Measurements from ENCODE around the gene VAC14.
A peak's percentile ranks its signal among the peaks of the same experiment; 100 is the strongest.
"Not testable (repeated sequence)": the region's sequence is repeated elsewhere in the genome, so short reads cannot be mapped to it uniquely, and the experiment has no call there.

The VAC14 gene

DNA sequence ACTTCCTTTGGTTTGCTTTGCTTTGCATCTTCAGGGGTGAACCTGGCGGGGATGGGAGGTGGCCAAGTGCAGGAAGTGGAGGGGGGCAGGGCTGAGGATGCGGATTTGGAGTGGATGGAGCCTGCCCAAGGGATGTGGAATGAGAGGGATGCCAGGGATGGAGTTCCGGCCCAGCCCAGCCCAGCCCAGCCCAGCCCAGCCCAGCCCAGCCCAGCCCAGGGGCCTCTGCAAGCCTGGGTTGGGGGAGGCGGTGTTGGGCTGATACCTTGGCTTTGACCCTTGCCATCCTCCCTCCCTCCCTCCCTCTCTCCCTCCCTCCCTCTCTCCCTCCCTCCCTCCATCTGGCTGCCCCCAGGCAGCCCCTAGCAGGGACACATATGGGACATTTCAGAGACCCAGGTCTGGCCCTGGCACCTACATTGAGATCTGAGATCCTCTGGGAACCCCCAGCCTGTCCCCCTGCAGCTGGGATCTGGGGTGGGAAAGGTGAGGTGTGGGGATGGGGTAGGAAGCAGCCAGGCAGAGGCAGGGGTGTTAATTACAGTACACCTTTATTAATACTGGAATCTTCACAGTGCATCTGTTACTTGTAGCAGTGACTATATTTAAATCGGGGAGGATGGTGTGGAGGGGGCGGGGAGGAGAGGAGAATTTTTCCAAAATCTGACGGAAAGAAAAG is 140.1 kb downstream of the VAC14 start:
- DNase-seq, result no peak

DNA sequence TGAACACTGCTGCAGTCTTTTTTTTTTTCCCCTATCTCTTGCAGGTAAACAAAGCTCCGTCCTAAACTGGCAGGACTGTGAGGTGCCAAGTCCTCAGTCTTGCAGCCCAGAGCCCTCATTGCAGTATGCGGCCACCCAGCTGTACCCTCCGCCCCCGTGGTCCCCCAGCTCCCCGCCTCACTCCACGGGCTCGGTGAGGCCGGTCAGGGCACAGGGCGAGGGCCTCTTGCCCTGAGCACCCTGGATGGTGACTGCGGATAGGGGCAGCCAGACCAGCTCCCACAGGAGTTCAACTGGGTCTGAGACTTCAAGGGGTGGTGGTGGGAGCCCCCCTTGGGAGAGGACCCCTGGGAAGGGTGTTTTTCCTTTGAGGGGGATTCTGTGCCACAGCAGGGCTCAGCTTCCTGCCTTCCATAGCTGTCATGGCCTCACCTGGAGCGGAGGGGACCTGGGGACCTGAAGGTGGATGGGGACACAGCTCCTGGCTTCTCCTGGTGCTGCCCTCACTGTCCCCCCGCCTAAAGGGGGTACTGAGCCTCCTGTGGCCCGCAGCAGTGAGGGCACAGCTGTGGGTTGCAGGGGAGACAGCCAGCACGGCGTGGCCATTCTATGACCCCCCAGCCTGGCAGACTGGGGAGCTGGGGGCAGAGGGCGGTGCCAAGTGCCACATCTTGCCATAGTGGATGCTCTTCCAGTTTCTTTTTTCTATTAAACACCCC is 140.8 kb downstream of the VAC14 start:
- no peak for DNase-seq

DNA sequence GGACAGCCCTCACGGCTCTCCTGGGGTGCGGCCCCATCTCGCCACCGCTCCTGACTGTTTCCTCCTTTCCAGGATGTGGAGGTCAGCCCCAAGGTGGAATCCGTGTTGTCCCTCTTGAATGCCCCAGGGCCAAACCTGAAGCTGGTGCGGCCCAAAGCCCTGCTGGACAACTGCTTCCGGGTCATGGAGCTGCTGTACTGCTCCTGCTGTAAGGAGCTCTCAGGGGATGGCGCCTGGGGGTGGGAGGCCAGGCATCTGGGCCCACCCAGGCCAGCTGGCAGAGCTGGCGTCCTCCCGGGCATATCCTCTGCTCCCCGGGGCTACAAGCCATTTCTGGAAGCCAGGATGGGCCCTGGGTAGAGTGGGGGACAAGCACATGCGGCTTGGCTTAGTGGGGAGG is 141.4 kb downstream of the VAC14 start:
- DNase-seq, result no peak

DNA sequence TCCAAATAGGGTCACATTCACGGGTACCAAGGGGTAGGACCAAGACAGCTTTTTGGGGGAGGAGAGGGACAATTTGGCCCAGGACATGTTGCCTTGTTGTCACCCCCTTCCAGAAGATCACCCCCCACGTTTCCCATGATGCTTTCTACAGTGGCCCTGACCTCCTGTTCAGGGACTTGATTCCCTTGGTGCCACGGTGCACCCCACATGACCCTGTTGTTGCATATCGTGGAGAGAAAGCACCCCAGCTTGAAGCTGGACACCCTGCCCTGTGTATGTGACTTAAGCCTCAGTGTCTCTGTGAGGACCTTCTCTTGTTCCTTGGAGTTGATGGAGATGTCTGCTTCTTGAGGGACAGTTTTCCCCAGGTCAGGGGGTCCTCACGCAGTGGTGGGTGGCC is 142.0 kb downstream of the VAC14 start:
- no peak for DNase-seq

DNA sequence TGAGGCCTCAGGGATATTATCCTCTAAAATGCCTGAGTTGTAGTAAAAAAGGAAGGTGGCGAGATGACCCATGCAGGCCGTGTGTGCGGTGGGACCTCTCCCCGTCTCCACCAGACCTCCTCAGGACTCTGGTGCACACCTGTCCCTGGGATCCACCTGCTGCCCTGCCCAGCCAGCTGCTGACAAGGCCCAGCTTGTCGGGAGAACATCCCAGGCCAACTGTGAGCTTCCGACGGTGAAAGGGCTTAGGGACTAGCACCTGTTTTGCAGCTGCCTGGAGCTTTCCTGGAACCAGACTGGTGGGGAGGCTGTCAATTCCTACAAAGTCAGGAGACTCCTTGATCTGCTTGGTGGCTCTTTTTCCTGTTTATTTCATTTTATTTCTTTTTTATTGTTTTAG is 143.0 kb downstream of the VAC14 start:
- DNase-seq, result no peak

DNA sequence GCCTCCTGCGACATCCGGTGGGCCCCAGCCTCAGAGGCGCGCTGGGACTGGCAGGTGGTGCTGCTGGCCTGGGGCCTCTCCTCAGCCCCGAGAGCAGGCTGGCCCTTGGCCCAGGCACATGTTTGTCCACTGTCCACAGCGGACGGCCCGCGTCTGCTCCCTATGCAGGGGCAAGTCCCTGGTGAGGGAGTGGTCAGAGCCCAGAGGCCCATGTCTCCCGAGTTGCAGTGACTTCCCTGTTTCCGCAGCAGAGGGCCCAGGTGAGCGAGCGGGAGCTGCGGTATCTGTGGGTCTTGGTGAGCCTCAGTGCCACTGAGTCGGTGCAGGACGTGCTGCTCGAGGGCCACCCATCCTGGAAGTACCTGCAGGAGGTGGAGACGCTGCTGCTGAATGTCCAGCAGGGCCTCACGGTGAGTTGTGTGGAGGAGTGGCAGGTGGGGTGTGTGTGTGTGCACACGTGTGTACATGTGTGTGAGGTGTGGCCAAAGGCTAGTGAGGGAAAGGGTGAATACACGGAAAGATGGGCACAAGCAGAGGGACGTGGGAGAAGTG is 144.2 kb downstream of the VAC14 start:
- no peak for DNase-seq

DNA sequence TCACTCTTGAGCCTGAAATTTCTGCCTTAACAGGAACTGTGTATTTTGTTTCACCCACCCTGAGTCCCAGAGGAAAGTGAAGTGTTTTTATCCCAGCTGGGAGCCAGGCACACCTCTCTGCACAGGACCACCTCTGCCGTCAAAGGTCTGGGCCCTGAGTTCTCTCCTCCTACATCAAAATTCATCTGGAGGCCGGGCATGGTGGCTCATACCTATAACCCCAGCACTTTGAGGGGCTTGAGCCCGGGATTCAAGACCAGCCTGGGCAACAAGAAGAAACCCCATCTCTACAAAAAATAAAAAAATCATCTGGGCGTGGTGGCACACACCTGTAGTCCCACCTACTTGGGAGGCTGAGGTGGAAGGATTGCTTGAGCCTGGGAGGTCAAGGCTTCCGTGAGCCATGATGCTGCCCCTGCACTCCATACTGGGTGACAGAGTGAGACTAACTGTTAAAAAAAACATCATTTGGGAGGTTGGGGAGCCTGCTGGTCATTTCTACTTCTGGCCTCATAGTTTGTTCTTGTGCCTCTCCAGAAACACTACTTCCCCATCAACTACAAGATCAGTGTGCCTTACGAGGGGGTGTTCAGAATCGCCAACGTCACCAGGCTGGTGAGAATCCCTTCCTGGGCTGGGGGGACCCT is 144.8 kb downstream of the VAC14 start:
- no peak for DNase-seq

DNA sequence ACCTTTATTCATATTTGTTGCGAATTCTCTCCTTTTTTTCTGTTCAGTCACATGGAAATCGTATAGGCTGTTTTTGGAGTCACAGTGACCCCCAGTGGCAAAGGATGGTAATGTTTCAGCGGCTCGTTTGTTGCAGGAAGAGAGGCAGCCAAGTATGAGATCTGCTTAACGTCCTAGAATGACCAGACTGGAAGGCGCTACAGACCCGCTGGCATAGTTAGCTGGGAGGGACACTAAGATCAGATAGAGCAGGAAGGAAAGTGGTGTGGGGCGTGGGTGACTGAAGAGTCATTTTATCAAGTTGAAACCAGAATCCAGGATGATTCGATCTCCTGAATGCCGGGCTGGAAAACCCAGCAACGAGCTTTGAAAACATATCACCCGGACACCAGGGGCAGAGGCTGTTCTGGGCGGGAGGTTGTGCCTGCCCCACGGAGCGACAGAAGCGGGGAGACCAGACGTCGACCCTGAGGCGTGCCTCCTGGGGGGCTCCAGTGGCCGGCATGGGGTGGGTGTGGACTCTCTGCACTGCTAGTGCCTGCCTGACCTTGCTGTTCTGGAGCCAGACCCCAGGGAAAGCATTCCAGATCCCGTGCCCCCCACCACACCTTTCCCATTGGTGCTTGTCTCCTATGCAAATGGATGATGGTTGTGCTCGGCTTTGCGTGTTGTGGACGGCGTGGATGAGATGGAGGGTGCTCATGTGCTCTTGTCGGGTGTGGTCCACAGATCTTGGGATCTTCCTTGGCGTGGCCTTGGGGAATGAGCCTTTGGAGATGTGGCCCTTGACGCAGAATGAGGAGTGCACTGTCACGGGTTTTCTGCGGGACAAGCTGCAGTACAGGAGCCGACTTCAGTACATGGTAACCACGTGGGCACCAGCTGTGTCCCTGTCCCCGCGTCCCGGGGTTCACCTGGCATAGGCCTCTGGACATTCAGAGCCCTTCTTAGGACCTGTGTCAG is 146.9 kb downstream of the VAC14 start:
- DNase-seq, result peak; percentile 64

DNA sequence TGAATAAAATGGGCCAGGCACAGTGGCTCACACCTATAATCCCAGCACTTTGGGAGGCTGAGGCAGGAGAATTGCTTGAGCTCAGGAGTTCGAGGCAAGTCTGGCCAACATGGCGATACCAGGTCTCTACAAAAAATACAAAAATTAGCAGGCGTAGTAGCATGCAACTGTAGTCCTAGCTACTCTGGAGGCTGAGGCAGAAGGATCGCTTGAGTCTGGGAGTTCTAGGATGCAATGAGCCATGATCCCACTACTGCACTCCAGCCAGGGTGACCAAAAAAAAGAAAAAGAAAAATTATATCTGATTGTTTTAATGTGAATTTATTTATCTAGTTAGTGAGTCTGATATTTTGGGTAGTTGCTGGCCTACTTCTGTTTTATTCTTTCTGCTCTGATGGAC is 147.6 kb downstream of the VAC14 start:
- no peak for DNase-seq

DNA sequence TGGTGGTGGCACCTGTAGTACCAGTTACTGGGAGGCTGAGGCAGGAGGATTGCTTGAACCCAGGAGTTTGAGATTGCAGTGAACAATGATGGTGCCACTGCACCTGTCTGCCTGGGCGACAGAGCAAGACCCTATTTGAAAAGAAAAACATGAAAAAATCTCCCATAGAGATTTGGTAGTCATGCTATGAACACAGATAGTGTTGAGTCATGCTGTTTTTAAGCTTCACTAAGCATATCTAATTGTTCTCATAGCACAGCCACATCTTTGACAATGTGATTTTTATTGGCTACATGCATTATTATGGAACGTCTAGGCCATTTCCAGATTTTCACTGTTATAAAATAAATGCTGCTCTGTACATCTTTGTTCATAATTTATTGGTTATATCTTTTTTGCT is 148.6 kb downstream of the VAC14 start:
- DNase-seq, result no peak

DNA sequence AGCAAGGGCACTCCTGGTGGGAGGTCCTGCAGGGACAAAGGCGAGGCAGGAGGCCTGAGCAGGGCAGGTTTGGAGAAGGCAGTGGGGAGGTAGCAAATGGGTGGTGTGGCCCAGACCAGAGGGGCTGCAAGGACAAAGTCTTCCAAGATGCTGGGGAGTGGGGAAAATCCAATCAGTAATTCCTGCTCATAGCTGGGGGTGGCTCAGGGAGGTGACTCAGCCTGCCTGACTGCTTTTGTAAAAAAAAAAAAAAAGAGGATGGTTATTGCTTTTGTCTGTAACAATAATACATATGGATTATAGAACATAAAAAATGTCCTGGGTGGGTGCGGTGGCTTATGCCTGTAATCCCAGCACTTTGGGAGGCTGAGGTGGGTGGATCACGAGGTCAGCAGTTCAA is 149.4 kb downstream of the VAC14 start:
- no peak for DNase-seq

DNA sequence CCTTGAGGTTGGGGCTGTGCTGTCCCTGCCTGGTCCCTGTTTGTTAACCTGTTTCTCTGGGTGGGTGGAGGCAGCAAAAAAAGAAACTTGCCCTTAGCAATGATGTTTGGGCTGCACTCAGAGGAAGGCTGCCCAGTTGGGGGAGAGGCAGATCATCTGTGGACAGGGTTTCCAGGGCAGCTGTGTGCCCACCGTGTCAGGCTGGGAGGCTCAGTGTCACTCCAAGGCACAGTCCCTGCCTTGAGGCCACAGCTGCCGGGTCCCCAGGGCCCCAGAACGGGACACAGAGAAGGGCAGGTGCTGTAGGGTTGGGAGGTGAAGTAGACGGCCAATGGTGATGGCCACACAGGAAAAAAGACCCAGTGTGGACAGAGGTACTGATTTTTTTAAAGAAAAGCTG is 150.7 kb downstream of the VAC14 start:
- DNase-seq, result no peak

DNA sequence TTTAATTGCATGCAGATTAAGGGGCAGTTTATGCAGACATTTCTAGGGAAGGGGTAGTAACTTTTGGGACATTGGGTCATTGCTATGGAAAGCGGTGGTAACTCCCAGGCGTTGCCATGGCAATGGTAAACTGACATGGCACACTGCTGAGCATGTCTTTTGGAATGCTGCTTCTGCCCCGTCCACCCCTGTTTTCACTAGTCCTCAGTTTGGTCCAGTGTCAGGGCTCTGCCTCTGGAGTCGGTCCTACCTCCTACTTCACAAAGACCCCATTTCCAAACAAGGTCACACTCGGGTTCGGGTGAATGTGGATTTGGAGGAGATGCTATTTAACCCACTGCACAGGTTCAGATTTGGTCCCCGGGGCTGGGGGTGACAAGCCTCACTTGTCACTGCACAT is 151.7 kb downstream of the VAC14 start:
- no peak for DNase-seq

DNA sequence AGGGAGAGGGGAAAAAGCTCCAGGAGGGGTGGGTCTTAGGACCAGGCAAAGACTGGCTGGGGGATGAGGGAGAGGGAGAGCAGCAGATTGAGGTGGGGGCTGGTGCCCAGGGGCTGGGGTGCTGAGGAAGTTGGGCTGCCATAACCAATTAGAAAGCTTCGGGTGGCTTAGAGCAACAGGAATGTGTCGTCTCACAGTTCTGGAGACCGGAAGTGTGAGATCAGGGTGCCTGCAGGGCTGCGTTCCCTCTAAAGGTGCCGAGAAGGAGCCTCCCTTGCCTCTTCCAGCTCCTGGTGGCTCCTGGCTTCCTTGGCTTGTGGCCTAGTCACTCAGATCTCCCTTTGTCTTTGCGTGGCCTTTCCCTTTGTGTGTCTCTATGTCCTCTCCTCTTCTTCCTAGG is 152.4 kb downstream of the VAC14 start:
- DNase-seq, result no peak

DNA sequence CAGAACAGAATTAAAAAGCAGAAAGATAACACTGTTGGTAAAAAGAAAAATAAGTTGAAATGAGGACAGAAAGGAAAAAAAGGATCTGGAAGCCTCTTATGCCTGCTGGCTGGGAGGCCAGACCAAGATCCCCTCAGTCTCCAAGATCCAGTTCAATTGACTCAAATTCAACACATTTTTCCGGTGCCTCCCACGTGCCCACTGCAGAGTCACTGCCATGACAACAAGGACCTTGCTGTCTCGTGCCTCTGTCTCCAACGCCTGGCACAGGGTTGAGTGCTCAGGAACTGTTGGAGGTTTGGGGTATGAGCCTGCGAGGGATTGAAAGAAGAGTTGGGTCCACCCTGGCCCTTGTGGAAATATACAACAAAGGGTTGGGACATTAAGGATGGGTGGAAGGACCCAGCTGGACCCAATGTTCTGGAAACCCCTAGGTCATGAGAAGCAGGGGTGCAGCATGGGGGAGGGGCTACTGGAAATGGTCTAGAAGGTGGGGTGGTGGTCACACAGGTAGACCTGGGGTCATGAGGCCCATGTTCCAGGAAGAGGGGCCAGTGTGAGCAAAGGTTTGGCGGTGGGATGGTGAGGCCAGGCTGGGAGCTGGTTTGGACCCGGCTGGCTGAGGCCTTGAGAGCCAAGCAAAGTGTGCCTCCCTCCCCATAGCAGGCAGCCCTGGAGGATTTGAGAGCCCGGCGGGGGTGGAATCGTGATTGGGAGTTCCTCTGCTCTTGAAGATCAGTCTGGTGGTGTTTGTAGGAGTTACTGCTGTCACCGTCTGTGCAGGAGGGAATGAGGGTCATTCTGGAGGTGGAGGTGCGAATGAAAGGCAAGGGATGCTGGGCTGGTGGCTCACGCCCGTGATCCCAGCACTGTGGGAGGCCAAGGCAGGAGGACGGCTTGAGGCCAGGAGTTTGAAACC is 153.3 kb downstream of the VAC14 start:
- no peak for DNase-seq

DNA sequence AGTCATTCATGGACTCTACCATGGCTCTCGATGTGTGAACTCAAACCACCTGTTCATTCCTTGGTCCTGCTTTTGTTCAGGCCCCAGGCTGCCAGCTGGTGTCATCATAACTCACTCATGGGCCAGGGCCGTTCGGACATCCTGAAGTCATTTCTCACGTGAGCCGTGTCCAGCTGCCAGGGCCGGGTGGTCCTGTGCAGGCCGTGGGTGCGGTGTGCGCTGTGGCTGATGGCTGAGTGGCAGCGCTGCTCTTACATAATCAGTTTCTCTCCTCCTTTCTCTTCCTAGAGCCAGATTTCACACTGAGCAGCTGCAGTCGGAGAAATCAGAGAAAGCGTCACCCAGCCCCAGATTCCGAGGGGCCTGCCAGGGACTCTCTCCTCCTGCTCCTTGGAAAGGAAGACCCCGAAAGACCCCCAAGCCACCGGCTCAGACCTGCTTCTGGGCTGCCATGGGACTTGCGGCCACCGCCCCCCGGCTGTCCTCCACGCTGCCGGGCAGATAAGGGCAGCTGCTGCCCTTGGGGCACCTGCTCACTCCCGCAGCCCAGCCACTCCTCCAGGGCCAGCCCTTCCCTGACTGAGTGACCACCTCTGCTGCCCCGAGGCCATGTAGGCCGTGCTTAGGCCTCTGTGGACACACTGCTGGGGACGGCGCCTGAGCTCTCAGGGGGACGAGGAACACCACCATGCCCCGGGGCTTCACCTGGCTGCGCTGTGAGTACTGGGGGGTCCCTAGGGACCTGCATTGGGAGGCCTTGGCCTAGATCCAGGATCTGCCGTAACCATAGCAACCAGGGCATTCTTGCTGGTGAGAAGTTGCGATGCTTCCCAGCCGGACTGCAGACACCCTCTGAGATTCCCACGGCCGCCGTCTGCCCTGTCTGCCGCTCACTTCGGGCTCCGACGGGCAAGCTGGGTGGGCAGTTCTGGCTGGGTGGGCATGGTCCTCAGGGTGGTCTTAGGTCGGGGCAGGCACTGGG is 154.4 kb downstream of the VAC14 start, which contains the start of gene IL34:
Gene IL34, plus strand, starts transcription at position 300 of the 982 bp plus-strand sequence. Its CDS starts 389 bp downstream, at position 689.
- DNase-seq, result no peak

DNA sequence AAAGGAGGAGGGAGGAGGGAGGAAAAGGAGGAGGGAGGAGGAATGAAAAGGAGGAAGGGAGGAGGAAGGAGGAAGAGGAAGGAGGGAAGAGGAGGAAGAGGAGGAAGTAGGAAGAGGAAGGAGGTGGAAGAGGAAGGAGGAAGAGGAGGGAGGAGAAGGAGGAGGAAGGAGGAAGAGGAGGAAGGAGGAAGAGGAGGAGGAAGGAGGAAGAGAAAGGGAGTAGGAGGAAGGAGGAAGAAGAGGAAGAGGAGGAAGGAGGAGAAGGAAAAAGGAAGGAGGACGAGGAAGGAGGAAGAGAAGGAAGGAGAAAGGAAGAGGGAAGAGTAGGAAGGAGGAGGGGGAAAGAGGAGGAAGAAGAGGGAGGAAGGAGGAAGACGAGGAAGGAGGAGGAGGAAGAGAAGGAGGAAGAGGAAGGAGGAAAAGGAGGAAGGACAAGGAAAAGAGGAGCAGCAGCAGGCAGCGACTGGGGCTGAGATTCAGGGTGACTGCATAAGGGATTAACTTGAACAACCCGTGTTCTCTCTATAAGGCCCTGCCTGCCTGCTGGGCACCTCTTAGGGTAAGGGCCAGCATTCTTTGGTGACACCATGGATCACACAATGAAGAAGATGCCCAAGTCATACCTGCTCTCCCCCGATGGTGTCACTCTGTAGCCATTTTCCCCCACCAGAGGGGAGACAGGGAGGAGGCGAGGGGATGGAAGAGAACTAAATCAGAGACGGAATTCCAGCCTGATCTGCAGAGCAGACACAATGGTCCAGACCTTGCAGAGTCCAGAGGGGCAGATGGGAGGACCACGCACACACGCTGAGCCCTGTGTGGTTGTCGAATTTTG is 156.0 kb downstream of the VAC14 start:
- DNase-seq, result no peak

DNA sequence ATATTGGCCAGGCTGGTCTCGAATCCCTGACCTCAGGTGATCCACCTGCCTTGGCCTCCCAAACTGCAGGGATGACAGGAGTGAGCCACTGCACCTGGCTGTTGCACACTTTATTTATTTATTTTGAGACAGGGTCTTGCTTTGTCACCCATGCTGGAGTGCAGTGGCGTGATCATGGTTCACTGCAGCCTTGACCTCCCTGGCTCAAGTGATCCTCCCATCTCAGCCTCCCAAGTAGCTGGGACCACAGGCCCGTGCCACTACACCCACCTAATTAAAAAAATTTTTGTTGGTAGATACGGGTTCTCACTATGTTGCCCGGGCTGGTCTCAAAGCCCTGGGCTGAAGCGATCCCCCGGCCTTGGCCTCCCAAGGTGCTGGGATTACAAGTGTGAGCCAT is 157.7 kb downstream of the VAC14 start:
- not testable (repeated sequence) for DNase-seq

DNA sequence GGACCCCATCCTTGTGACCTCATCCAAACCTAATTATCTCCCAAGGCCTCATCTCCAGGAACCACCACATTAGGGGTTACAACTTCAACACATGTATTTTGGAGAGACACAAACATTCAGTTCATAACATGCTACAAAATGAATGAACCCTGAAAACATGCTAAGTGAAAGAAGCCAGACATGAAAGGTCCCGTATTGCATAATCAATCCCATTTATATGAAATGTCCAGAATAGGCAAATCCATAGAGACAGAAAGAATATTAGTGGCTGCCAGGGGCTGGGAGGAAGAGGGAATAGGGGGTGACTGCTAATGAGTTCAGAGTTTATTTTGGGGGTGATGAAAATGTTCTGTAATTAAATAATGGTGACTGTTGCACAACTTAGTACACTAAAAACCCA is 158.3 kb downstream of the VAC14 start:
- no peak for DNase-seq

All from central memory CD4-positive, alpha-beta T cell (primary cell).